ENCODE results near the gene CEP290.

CEP290 gene, protein sequence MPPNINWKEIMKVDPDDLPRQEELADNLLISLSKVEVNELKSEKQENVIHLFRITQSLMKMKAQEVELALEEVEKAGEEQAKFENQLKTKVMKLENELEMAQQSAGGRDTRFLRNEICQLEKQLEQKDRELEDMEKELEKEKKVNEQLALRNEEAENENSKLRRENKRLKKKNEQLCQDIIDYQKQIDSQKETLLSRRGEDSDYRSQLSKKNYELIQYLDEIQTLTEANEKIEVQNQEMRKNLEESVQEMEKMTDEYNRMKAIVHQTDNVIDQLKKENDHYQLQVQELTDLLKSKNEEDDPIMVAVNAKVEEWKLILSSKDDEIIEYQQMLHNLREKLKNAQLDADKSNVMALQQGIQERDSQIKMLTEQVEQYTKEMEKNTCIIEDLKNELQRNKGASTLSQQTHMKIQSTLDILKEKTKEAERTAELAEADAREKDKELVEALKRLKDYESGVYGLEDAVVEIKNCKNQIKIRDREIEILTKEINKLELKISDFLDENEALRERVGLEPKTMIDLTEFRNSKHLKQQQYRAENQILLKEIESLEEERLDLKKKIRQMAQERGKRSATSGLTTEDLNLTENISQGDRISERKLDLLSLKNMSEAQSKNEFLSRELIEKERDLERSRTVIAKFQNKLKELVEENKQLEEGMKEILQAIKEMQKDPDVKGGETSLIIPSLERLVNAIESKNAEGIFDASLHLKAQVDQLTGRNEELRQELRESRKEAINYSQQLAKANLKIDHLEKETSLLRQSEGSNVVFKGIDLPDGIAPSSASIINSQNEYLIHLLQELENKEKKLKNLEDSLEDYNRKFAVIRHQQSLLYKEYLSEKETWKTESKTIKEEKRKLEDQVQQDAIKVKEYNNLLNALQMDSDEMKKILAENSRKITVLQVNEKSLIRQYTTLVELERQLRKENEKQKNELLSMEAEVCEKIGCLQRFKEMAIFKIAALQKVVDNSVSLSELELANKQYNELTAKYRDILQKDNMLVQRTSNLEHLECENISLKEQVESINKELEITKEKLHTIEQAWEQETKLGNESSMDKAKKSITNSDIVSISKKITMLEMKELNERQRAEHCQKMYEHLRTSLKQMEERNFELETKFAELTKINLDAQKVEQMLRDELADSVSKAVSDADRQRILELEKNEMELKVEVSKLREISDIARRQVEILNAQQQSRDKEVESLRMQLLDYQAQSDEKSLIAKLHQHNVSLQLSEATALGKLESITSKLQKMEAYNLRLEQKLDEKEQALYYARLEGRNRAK (N-terminal part only)

DNA sequence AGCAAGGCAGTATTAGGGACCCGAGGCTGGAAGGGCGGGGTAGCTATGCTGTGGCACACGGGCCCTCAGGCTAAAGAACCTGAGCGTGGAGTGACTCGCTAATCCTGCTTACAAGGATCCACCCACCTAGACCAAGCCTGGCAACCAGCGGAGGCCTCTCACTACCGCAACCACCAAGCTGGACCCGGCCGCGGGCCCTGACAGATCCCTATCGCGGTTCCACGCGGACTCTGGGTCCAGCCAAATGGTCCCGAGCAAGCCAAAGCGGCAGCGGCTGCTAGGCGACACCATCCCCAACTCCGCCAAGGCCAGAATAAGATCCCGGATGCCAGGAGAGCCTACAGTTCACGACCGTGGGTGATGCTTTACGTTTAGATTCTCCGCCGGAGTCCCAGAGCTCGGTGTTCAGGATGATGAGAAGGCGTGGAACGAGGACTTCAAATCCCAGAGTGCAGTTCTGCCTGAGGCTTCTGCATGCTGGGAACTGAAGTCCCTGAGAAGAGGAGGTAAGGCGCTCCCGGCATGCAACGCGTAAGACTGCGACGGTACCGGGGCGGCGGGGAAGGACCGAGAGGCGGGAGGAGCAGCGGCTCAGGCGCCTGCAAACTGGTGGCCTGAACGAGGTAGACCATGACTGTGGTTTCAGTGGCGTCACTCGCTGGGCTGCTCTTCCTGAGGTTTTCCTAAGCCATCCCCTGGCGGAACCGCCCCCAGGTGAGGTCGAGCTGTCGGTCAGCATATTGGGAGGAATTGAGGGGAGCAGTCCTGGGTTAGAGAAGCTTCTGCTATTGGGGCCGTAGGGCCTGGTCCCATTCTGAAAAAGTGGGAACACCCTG is at the start of gene CEP290, which contains the start of gene TMTC3:
TSS of gene CEP290 (minus strand) at position 315 of the 836 bp plus-strand sequence. CDS start 781 bp downstream, outside the sequence.
TSS of gene TMTC3 (plus strand) at position 534 of the 836 bp plus-strand sequence. CDS start 6,009 bp downstream, outside the sequence.
- DNase-seq: peak; percentile 90
- TF ChIP-seq, protein P1, sequence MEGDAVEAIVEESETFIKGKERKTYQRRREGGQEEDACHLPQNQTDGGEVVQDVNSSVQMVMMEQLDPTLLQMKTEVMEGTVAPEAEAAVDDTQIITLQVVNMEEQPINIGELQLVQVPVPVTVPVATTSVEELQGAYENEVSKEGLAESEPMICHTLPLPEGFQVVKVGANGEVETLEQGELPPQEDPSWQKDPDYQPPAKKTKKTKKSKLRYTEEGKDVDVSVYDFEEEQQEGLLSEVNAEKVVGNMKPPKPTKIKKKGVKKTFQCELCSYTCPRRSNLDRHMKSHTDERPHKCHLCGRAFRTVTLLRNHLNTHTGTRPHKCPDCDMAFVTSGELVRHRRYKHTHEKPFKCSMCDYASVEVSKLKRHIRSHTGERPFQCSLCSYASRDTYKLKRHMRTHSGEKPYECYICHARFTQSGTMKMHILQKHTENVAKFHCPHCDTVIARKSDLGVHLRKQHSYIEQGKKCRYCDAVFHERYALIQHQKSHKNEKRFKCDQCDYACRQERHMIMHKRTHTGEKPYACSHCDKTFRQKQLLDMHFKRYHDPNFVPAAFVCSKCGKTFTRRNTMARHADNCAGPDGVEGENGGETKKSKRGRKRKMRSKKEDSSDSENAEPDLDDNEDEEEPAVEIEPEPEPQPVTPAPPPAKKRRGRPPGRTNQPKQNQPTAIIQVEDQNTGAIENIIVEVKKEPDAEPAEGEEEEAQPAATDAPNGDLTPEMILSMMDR (IDR thresholded peaks at IDR 0.05): no peak
- H3K9me3 Mint-ChIP-seq: no peaks in the 10 kb centered on the region
- peaks cover 25% of the 10 kb centered on the region for H3K36me3 Mint-ChIP-seq (ENCODE audit: low read depth)
- peak within 1 kb of the TSS; percentile 95 for H3K4me3 Mint-ChIP-seq
- no peaks in the 10 kb centered on the region for H3K27me3 Mint-ChIP-seq (ENCODE audit: low read depth, poor library complexity)
- H3K27ac Mint-ChIP-seq: peak within 1 kb of the TSS; percentile 88
- H3K4me1 Mint-ChIP-seq: peaks cover 43% of the 10 kb centered on the region

DNA sequence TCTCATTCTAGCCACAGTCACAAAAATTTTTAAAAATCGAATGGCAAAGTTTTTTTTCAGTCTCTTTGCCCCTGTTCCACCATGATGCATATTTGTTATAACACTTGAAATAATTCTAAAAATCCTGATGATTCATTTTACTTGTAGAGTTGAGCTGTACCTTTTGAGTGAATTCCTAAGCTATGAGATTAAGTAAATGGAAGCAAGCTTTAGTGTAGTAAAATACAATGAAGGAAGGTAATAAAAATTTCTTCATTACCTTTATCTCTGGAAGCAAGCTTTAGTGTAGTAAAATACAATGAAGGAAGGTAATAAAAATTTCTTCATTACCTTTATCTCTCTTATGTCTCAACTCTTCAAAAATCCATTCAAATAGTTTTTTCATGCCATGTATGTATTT is 46.3 kb upstream of the CEP290 start:
- peaks cover 14% of the 10 kb centered on the region for H3K9me3 Mint-ChIP-seq
- no peak for DNase-seq
- no peak overlapping the region for H3K27ac Mint-ChIP-seq
- H3K27me3 Mint-ChIP-seq (ENCODE audit: low read depth, poor library complexity): no peaks in the 10 kb centered on the region
- no peaks in the 10 kb centered on the region for H3K4me1 Mint-ChIP-seq
- TF ChIP-seq, protein P1 (IDR thresholded peaks at IDR 0.05): no peak
- H3K4me3 Mint-ChIP-seq: no peak overlapping the region
- H3K36me3 Mint-ChIP-seq (ENCODE audit: low read depth): peaks cover 39% of the 10 kb centered on the region

DNA sequence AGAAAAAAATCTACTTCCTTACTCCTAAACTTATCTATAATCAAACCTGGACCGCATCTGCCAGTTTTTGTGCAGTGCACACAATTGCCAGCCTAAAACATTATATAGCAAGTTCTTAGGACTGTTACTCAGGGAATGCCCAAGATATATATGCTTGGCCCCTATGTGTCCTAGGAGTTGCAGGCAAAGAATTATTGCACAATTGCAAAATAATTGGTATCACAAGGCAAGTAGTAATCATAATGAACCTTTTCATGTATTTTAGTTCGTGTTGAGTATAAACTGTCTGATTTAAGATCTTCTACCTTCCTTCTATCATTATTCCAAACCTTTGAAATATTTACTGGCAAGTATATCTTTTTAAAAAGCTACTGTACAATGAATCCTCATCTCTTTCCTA is 45.7 kb upstream of the CEP290 start:
- Mint-ChIP-seq H3K9me3 (peaks cover 14% of the 10 kb centered on the region), H3K4me1 (no peaks in the 10 kb centered on the region), H3K27ac (no peak overlapping the region), H3K36me3 (ENCODE audit: low read depth) (peaks cover 45% of the 10 kb centered on the region), H3K27me3 (ENCODE audit: low read depth, poor library complexity) (no peaks in the 10 kb centered on the region), H3K4me3 (no peak overlapping the region)
- DNase-seq: no peak
- TF ChIP-seq, protein P1 (IDR thresholded peaks at IDR 0.05): no peak

DNA sequence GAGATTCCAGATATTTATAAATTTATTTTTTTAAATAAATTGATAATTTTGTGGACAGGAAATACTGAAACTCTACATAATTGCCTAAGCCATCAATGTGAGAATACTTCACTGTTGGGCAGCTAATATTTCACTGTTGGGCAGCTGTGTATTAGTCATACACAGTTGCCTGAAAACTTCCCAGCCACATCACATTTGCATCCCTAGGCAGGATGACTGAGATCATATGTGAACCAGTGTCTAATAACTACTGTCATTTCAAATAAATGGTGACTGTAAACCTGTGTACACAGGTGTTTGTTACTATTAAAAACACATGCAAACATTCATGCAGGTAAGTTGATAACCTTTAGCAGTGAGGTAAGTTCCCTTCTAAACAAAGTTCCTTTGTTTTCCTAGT is 44.1 kb upstream of the CEP290 start:
- no peaks in the 10 kb centered on the region for H3K27me3 Mint-ChIP-seq (ENCODE audit: low read depth, poor library complexity)
- DNase-seq: no peak
- TF ChIP-seq, protein P1 (IDR thresholded peaks at IDR 0.05): no peak
- H3K36me3 Mint-ChIP-seq (ENCODE audit: low read depth): peaks cover 61% of the 10 kb centered on the region
- peak overlapping the region; percentile 51 for H3K27ac Mint-ChIP-seq
- H3K4me1 Mint-ChIP-seq: no peaks in the 10 kb centered on the region
- H3K9me3 Mint-ChIP-seq: peaks cover 14% of the 10 kb centered on the region
- no peak overlapping the region for H3K4me3 Mint-ChIP-seq

DNA sequence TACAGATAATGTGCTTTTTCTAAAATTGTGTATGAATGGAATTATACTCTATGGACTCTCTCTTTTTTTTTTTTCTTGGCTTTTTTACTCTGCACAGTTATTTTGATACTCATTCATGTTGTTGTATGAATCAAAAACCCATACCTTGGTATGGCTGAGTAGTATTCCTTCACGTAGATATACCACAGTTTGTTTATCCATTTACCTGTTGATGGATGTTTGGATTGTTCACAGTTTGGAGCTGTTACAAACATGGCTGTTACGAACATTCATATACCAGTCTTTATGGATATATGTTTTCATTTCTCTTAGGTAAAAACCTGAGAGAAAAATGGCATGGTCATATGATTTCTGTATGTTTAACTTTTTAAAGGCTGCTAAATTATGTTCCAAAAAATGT is 43.4 kb upstream of the CEP290 start:
- TF ChIP-seq, protein P1 (IDR thresholded peaks at IDR 0.05): no peak
- Mint-ChIP-seq H3K36me3 (ENCODE audit: low read depth) (peaks cover 68% of the 10 kb centered on the region), H3K27me3 (ENCODE audit: low read depth, poor library complexity) (no peaks in the 10 kb centered on the region), H3K4me3 (no peak overlapping the region), H3K9me3 (peaks cover 14% of the 10 kb centered on the region), H3K4me1 (no peaks in the 10 kb centered on the region), H3K27ac (no peak overlapping the region)
- no peak for DNase-seq
